Activated gamma-delta T cell treated with anti-CD3 and anti-CD28 coated beads, Interleukin-2, amount 50 U/mL, for 16 hours (primary cell): Measurements from ENCODE around the gene TUBG2.
"Not testable (repeated sequence)": the region's sequence is repeated elsewhere in the genome, so short reads cannot be mapped to it uniquely, and the experiment has no call there.

ENCODE experiments used
- DNase-seq: peaks from one replicate; pipeline ENCODE4 v3.0.0-alpha.2; 2020; ENCODE audit warnings: low read depth

The TUBG2 gene

GRCh38 chr17:42659079-42659931 lies at the start of gene TUBG2:
Gene TUBG2 (plus strand): TSS chr17:42659284. CDS start chr17:42659504, 220 bp downstream.
- peak; percentile 55 for DNase-seq

DNA sequence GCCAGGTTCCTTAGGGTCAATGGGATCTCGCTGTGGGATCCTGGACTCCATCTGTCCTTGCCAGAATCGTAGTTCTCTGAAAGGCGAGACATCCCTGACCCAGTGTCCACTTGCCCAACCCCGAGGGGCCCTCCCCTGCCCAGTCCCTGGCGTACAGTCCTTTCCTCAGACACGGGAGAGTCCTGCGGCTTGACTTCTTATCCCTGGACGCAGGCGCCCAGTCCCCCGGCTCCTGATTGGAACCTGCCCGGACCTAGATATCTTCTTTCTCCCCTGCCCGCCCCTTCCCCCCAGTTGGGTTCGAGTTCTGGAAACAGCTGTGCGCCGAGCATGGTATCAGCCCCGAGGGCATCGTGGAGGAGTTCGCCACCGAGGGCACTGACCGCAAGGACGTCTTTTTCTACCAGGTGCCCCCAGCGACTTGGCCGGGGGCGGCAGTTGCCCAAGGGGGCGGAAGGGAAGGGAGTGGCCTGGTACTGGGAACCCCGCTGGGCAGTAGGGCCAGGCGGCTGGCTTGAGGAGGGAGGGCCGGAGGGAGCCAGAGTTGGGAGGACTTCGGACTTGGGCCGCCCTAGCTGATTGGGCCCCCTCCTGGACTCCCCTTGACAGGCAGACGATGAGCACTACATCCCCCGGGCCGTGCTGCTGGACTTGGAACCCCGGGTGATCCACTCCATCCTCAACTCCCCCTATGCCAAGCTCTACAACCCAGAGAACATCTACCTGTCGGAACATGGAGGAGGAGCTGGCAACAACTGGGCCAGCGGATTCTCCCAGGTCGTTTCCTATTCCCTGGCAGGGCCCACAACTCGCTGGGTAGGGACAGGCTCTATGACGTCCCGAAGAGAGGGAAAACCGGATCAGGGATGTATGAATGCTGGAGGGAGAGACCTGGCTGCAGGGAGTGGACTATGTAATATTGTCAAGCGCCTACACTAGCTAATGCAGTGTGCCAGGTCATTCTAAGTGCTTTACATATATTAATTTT lies 49.0 kb upstream of the TUBG2 start:
- DNase-seq: peak; percentile 4

GRCh38 chr17:42612013-42612412 lies 47.1 kb upstream of the TUBG2 start:
- DNase-seq: no peak

DNA sequence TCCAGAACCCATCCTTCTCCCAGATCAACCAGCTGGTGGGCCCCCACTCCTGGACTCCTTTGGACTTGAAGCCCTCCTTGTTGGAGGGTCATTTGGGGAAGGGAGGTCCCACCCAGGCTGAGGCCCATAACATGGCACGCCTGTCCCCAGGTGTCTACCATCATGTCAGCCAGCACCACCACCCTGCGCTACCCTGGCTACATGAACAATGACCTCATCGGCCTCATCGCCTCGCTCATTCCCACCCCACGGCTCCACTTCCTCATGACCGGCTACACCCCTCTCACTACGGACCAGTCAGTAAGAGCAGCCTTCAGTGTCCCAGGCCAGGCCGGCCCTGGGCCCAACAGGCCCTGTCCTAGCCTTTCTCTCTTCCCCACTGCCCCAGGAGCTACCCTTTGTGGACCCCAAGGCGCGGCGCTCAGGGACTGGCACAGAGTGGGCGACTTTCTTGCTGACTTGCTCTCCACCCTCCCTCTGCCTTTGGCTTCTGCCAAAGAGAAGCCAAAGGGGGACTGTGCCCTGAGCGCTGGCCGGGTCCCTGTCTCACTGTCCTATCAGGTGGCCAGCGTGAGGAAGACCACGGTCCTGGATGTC lies 45.3 kb upstream of the TUBG2 start:
- DNase-seq: no peak

- DNase-seq: no peak
Measured at GRCh38 chr17:42617956-42618431, 41.1 kb upstream of the TUBG2 start.

- no peak for DNase-seq
Measured at GRCh38 chr17:42618442-42619150, 40.5 kb upstream of the TUBG2 start.

DNA sequence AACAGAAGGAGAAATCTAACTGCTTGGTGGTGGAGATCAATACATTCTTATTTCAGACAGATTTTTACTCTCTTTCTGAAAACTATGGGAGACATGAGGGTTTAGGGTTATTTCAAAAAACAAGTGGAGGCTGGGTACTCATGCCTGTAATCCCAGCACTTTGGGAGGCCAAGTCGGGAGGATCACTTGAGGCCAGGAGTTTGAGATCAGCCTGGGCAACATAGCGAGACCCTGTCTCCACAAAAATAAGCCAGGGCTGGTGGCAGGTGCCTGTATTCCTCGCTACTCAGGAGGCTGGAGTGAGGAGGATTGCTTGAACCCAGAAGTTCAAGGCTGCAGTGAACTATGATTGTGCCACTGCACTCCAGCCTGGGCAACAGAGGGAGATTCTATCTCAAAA lies 37.1 kb upstream of the TUBG2 start:
- not testable (repeated sequence) for DNase-seq

DNA sequence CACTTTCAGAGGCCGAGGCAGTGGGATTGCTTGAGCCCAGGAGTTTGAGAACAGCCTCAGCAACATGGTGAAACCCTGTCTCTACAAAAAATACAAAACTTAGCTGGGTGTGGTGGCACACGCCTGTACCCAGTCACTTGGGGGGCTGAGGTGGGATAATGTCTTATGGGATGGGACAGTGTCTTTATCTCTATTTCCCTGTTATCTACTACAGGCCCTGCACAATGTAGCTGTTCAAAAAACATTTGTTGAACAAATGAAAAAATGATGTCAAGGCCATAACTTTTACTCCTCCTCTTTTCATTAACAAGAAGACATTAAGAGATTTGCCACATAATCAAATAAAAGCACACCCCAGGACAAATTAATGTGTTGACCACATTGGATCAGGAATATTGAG lies 35.8 kb upstream of the TUBG2 start:
- DNase-seq: no peak

GRCh38 chr17:42623732-42624596 lies 35.1 kb upstream of the TUBG2 start:
- no peak for DNase-seq

- not testable (repeated sequence) for DNase-seq
Measured at GRCh38 chr17:42627032-42627764, 31.9 kb upstream of the TUBG2 start.

- no peak for DNase-seq
Measured at GRCh38 chr17:42629411-42630009, 29.6 kb upstream of the TUBG2 start.

DNA sequence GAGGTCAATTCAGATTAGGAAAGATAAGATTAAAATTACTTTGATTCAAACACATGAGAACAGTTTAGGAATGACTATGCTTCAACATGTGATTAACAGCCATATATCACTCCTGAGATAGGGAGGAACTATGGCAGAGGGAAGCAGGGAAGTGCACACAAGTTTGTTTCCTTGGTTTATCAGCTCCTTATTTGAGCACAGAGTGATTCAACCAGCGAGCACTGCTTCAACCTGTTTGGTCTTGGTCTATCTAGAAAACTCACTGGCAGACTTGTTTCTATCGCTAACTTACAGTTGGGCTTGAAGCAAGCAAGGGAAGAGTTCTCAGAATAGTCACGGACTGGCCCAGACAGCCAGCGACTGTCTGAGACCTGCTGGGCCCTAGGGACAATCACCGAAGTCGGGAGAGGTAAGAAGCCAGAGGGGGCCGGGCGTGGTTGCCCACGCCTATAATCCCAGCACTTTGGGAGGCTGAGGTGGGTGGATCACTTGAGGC lies 26.1 kb upstream of the TUBG2 start:
- DNase-seq: no peak

DNA sequence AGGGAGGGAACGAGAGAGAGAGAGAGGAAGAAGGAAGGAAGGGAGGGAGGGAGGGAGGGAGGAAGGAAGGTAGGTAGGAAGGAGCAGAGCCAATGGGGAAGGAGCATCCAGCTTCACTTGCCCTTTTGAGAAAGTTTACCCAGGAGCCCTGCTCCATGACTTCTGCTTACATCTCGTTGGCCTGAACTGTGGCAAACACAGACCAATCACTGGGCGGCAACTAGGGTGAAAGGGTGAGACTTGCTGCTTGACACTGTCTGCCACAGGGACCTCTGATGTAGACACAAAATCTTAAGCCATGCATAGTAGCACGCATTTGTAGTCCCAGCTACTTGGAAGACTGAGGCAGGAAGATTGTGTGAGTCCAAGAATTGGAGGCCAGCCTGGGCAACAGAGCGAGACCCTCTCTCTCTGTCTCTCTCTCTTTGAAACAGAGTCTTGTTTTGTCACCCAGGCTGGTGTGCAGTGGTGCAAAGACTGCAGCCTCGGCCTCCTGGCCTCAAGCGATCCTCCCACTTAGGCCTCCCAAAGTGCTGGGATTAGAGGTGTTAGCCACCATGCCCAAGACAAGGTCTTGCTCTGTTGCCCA lies 19.5 kb upstream of the TUBG2 start:
- no peak for DNase-seq

GRCh38 chr17:42640121-42640520 lies 19.0 kb upstream of the TUBG2 start:
- DNase-seq: no peak

GRCh38 chr17:42642336-42642735 lies 16.7 kb upstream of the TUBG2 start:
- DNase-seq: no peak

- DNase-seq: no peak
Measured at GRCh38 chr17:42647778-42648177, 11.3 kb upstream of the TUBG2 start.

GRCh38 chr17:42651392-42651791 lies 7.7 kb upstream of the TUBG2 start:
- DNase-seq: no peak

DNA sequence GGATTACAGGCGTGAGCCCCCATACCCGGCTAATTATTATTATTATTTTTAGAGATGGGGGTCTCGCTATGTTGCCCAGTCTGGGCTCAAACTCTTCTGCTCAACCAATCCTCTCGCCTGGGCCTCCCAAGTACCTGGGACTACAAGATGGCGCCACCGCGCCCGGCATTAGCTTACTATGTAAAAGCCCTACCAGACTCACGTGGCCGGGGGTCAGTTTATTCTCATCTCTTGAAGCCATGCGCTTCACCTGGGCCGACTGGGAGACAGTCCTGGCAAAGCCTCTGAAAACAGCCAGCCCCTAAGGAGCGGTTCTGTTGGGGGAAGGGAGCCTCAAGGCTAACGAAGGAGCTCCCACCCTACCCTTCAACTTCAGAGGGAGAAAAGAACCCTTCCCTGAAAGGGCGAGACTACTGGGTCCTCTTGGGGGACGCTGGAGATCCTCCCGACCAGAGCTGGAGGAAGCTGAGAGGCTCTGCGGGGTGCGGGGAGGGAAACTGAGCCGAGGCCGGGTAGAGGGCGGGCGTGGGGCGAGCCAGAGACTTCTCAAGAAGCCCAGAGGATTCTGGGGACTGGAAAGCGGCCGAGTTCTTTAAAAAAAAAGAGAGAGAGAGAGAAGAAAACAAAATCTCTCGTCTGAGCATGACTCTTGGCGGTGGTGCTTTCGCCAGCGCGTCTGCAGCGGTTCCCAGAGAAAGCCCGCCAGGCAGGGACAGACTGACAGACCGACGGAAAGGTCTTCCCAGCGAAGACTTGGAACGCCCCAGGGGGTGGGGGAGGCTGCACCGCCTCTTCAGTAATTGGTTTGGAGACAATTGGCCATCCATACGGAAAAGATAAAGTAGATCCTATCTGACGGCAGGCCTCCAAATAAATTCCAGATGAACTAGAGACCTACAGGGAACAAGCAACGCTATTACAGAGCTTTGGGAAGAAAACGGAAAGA lies 5.6 kb upstream of the TUBG2 start:
- DNase-seq: no peak
